ENCODE measurements around the gene SLC25A12.

SLC25A12 gene

GRCh38 chr2:171792157-171792556, 101.9 kb downstream of the SLC25A12 start:
- TF ChIP-seq CTCF (IDR thresholded peaks at IDR 0.05; ENCODE audit: low read depth, low read length, missing control alignments), result no peak
- DNase-seq (ENCODE audit: low read depth), result no peak
- H3K4me3 ChIP-seq (ENCODE audit: low read depth, low read length), result no peak overlapping the region
- in situ Hi-C loops (cut with HindIII; ENCODE audit: low sequenced_read_pairs), result no loop called here

GRCh38 chr2:171791361-171791760, 102.7 kb downstream of the SLC25A12 start:
- H3K4me3 ChIP-seq (ENCODE audit: low read depth, low read length), result no peak overlapping the region
- TF ChIP-seq CTCF (IDR thresholded peaks at IDR 0.05; ENCODE audit: low read depth, low read length, missing control alignments), result no peak
- DNase-seq (ENCODE audit: low read depth), result no peak
- in situ Hi-C loops (cut with HindIII; ENCODE audit: low sequenced_read_pairs), result no loop called here

- in situ Hi-C loops (cut with HindIII; ENCODE audit: low sequenced_read_pairs), result no loop called here
- DNase-seq (ENCODE audit: low read depth), result no peak
- H3K4me3 ChIP-seq (ENCODE audit: low read depth, low read length), result no peak overlapping the region
- TF ChIP-seq CTCF (IDR thresholded peaks at IDR 0.05; ENCODE audit: low read depth, low read length, missing control alignments), result no peak
These were observed 104.1 kb downstream of the SLC25A12 start for GRCh38 chr2:171789956-171790355.

- in situ Hi-C loops (cut with HindIII; ENCODE audit: low sequenced_read_pairs), result no loop called here
- TF ChIP-seq CTCF (IDR thresholded peaks at IDR 0.05; ENCODE audit: low read depth, low read length, missing control alignments), result no peak
- H3K4me3 ChIP-seq (ENCODE audit: low read depth, low read length), result no peak overlapping the region
- no peak for DNase-seq (ENCODE audit: low read depth)
These were observed 105.6 kb downstream of the SLC25A12 start for GRCh38 chr2:171788316-171788993.

- no peak for TF ChIP-seq CTCF (IDR thresholded peaks at IDR 0.05; ENCODE audit: low read depth, low read length, missing control alignments)
- in situ Hi-C loops (cut with HindIII; ENCODE audit: low sequenced_read_pairs), result no loop called here
- no peak overlapping the region for H3K4me3 ChIP-seq (ENCODE audit: low read depth, low read length)
- no peak for DNase-seq (ENCODE audit: low read depth)
These were observed 106.5 kb downstream of the SLC25A12 start for GRCh38 chr2:171787333-171788072.

GRCh38 chr2:171785450-171785849, 108.6 kb downstream of the SLC25A12 start:
- no peak for TF ChIP-seq CTCF (IDR thresholded peaks at IDR 0.05; ENCODE audit: low read depth, low read length, missing control alignments)
- DNase-seq (ENCODE audit: low read depth), result no peak
- in situ Hi-C loops (cut with HindIII; ENCODE audit: low sequenced_read_pairs), result no loop called here
- no peak overlapping the region for H3K4me3 ChIP-seq (ENCODE audit: low read depth, low read length)
